Activated T-cell treated with anti-CD3 and anti-CD28 coated beads for 24 hours (primary cell): ENCODE data around the gene IZUMO1.
"Not testable (repeated sequence)": the region's sequence is repeated elsewhere in the genome, so short reads cannot be mapped to it uniquely, and the experiment has no call there.

Source experiments
- DNase-seq: peaks from one replicate; pipeline ENCODE4 v3.0.0-alpha.2; 2020; ENCODE audit warnings: low read depth

IZUMO1 gene

DNA sequence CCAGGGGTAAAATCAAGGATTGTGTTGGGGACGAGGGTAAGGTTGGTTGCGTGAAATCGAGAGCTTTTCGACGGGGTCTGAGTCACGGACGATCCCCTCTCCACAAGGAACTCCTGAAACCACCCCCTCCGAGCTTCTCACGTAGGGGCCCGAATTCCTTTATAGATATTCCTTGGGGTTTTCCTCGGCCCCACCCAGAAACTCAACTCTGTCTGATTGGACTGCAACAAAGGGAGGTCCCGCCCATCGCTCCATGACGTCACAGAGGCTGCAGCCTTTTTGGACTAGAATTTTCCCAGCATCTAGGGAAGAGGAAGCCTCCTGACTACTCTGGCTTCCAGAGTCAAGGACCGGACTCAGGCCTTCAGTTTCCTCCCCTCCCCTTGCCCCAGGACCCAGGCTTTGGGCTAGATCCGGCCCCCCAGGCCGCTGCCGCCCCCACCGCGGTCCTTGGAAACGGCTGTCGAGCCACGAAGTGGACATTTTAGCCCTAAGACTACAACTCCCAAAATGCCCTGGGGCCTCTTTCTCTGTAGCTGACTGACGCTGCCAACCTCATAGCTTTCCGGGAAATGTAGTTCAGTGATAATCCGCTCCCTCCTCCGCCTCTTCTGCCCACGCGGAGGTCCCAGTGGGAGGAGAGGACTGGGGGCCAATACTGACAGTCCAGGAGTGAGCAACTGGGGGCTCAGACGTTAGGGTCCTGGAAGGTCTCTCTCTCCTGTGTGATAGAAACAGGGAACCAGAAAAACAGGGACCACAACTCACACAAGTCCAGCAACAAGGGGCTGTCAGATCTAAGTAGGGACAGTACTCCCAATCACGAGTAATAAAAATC, at the start of gene IZUMO1:
Gene IZUMO1, minus strand, starts transcription at position 172 of the 838 bp plus-strand sequence. CDS start 1,050 bp downstream, outside the sequence.
- DNase-seq = peak; percentile 32

DNA sequence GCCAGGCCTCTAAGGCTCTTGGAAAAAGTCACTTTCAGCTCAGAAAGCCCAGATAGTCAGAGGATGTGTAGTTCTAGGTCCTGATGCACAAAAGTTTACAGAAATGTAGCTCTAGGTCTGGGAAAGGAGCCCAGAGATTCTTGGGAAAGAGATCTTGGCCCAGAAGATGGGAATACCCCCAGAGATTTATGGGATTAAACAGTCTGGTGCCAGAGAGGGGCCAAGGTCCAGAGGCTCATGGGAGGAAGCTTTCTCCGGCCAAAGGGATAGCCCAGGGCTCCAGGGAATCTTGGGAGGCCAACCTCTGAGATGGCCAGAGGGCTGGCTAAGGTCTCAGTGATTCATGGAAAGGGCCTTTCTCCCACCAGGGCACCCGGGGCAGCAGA, 49.0 kb upstream of the IZUMO1 start:
- no peak for DNase-seq

DNA sequence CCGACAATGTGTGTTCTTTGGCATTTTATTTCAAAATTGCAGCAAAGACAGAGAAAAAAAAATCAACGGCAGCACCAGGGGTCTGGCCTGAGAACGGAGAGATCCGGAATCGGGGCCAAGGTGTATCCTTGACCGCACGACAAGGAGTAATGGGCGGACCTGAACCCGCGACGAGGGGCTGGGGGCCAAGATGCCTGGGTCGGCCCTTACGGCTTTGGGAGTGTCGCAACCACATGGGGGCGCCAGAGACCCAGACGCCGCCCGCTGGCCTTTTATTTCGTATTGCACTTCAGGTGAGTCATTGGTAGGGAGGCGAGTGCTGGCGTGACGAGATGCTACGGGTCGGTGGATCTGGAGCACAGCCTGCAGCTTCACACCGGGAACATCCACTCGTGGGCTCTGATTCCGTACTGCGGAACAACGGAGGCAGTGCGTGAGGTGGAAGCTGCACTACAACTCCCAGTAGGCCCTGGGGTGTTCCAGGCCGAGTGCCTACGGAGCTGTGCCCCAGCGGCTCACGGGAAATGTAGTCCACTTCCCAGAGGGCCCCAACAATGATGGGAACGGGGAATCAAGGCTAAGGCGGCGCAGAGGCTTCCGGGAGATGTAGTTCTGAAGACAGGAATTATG, 48.5 kb upstream of the IZUMO1 start:
- DNase-seq = peak; percentile 76

DNA sequence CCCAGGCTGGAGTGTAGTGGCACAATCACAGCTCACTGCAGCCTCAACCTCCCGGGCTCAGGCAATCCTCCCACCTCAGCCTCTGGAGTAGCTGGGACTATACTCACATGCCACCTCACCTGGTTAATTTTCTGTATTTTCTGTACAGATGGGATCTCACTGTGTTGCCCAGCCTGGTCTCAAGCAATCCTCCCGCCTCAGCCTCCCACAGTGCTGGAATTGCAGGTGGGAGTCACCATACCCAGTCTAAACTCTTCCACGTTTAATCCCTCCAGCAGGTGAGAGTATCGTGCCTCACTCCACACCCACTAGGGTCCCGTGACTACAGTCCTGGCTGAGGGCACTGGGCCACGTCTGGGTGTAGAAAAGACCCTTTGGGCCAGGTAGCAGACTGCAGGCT, 47.6 kb upstream of the IZUMO1 start:
- DNase-seq = no peak

DNA sequence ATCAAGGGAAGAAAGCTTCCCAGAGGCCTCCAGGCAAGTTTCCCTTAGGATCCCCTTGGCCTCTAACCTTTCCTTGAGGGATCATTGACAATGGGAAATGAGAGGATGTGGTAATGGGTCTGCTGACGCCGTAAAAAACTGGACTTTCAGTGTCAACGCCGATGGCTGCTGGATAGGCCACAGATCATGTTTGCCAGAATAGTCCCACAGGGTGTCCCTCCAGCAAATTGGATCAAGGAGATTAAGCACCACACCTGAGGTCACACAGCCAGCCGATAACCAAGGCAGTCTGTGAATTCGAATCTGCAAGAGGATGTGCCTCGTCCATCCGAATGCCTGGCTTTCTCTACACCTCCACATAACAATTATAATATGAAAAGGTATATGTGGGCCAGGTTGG, 46.6 kb upstream of the IZUMO1 start:
- DNase-seq = no peak

DNA sequence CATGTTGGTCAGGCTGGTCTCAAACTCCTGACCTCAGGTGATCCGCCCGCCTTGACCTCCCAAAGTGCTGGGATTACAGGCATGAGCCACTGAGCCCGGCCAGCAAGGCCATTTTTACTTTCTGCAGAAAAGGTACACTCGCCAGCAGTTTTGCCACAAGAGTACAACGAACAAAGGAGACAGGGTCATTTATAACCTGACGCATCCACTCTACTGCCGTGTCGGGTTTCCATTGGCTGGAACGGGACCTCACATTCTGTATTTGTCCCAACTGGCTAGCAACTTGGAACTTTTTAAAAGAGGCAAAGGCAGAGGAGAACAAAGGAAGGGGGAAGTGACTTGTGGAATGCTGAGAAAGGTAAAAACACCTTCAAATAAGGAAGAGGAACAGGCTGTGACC, 40.6 kb upstream of the IZUMO1 start:
- not testable (repeated sequence) for DNase-seq

DNA sequence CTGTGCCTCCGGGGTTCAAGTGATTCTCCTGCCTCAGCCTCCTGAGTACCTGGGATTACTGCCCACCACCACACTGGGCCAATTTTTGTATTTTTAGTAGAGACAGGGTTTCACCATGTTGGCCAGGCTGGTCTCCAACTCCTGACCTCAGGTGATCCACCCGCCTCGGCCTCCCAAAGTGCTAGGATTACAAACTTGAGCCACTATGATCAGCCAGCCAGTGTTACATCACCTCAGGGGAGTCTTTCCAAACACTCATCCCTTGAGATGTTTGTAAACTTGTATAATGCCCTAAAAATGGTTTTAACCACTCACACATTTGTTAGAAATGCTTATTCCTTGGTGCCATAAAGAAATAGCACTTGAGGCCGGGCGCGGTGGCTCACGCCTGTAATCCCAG, 39.7 kb upstream of the IZUMO1 start:
- DNase-seq = not testable (repeated sequence)

DNA sequence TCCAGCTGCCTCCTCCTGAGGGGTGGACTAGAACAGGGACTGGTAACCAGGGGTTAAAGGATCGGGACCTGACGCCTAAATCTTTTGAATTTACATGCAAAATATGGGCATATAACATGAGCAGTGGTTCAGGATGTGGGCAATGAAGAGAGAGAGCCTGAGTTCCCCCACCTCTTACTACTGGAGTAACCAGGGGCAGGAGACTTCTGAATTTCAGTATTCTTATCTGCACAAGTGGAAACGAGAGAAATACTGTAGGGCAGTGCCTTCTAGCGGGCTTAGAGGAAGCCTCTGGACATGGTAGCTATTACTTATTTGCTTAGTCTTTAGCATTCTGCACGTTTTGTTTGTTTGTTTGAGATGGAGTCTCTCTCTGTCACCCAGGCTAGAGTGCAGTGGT, 37.8 kb upstream of the IZUMO1 start:
- DNase-seq = no peak

DNA sequence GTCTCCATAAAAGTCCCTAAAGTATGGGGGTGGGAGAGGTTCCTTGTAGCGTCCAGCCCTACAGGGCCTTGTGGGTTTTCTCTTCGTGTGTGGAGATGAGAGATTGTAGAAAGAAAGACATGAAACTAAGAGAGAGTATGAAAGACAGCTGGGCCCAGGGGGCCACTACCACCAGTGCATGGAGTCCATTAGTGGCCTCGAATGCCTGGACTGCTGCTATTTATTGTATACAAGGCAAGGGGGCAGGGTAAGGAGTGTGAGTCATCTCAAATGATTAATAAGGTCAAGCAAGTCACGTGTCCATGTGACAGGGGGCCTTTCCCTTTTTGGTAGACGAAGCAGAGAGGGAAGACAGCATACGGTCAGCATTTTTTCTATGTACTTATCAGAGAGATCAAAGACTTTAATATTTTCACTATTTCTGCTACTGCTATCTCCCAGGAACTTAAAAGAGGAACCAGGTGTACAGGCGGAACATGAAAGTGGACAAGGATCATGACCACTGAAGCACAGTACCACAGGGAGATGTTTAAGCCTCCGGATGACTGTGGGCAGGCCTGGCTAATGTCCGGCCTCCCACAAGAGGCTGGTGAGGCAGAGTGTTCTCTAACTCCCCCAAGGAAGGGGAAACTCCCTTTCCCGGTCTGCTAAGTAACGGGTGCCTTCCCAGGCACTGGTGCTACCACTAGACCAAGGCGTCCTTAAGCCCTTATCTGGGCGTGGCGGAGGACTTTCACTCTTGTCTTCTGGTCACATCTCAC, 34.1 kb upstream of the IZUMO1 start:
- DNase-seq = no peak

DNA sequence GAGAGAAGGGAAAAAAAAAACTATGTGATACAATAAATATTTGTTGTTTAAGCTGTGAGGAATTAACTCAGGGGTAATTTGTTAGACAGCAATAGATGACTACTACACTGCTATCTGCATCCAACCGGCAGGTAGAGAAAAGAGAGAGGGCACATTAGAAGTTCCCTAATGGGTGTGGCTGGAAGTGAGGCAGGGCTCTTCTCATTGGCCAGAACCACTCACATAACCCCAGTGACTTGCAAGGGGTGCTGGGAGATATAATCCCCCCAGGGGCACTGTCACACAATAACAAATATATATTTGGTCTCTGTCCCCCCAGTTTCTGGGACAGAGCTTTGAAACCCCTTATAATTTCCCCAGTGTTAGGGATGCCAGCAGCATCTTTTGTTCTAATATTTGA, 32.9 kb upstream of the IZUMO1 start:
- DNase-seq = no peak

DNA sequence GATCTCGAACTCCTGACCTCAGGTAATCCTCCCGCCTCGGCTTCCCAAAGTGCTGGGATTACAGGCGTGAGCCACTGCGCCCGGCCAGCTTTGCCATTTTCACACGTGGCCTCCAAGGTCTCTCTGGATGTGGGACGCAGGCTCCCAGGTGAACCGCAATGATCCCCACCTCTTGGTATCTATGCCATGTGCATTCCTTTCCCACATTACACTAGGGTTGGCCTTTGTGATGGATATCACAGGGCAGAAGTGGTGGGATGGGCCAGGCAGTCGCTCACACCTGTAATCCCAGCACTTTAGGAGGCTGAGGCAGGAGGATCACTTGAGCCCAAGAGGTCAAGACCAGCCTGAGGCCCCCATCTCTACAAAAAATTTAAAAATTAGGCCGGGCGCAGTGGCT, 31.0 kb upstream of the IZUMO1 start:
- no peak for DNase-seq

DNA sequence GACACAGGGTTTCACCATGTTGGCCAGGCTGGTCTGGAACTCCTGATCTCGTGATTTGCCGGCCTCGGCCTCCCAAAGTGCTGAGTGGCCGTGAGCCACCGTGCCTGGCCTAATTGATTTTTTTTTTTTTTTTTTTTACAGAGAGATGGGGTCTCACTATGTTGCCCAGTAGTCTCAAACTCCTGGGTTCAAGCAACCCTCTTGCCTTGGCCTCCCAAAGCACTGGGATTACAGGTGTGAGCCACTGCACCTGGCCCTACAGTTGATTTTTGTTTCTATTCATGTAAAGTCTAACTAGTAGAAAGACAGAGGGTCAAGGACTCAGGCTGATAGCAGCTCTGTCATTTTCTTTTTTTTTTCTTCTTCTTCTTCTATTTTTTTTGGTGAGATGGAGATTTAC, 30.4 kb upstream of the IZUMO1 start:
- DNase-seq = no peak

DNA sequence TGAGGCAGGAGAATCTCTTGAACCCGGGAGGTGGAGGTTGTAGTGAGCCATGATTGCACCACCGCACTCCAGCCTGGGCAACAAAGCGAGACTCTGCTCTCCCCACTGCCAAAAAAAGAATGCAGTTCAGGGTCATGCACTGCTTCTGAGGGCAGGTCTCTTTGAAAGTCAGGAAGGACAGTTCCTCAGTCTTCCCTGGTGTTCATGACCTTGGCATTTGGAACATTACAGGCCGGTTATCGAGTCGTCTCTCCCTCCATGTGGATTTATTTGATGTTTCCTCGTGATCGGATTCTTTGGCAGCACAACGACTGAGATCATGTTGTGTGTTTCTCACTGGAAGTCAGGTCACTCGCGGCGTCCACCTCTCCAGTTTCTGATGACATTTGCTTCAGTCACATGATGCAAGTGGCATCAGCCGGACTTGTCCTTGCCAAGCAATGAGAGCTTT, 25.8 kb upstream of the IZUMO1 start:
- DNase-seq = no peak

DNA sequence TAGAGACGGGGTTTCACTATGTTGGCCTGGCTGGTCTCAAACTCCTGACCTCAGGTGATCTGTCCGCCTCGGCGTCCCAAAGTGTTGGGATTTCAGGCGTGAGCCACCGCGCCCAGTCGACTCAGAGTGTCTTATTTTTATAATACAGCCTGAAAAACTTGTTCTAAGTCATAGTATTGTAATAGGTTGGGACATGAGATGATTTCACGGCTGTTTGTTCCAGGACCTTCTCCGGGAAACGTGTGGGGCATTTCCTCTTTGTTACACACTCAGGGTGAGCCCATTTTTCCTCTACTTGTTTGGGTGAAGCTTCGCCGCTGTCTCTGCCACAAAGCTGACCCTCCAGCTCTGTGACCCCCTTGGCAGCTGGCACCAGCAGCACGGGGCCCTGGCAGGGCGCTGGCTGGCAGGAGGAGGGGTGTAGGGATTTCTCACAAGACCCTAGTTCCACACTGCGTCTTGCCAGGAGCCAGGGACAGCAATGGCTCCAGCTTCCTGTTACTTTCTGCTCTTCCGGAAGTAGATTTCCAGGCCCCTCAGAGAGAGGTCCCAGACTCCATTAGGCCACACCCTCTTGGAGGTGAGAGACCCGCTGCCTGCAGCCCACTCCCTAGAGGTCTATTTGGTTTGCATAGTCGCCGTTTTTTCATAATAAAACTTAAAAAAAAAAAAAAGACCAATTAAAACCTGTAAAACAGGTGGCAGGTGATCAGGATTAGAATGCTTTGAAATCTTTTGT, 24.2 kb upstream of the IZUMO1 start:
- DNase-seq = no peak

DNA sequence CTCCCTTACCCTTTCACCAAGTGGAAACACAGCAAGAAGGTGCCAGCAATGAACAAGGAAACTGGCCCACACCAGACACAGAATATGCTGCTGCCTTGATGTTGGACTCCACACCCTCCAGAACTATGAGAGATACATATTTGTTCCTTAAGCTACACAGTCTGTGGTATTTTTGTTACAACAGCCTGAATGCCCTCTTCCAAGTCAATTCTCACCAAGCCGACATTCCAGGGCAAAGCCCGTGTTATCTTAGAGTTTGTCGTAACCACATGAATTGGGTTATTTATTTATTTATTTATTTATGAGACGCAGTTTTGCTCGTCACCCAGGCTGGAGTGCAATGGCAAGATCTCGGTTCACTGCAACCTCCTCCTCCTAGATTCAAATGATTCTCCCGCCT, 23.6 kb upstream of the IZUMO1 start:
- no peak for DNase-seq

DNA sequence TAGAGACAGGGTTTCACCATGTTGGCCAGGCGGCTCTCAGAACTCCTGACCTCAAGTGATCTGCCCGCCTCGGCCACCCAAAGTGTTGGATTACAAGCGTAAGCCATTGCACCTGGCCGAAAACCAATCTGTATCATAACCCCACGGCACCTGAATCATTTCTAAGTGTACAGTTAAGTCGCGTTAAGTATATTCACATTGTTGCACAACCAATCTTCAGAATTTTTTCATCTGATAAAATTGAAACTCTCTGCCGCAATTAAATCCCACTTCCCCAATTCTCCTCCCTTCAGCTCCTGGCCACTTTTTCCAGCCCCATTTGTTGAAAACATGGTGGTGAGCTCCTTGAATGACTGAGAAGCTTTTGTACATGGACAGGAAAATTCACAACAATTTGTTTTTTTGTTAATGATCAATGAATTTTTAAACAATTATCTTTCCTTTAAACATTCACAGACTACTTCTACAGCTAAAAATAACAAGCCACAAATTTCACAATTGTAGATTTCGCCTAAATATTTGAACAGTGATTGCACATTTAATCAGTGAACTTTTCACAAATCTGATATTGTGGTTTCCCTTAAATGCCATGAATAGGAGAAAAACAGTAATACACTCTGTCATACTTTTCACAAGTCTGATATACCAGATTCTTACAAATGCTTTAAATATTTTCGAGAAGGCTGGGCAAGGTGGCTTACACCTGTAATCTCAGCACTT, 22.4 kb upstream of the IZUMO1 start:
- DNase-seq = no peak

DNA sequence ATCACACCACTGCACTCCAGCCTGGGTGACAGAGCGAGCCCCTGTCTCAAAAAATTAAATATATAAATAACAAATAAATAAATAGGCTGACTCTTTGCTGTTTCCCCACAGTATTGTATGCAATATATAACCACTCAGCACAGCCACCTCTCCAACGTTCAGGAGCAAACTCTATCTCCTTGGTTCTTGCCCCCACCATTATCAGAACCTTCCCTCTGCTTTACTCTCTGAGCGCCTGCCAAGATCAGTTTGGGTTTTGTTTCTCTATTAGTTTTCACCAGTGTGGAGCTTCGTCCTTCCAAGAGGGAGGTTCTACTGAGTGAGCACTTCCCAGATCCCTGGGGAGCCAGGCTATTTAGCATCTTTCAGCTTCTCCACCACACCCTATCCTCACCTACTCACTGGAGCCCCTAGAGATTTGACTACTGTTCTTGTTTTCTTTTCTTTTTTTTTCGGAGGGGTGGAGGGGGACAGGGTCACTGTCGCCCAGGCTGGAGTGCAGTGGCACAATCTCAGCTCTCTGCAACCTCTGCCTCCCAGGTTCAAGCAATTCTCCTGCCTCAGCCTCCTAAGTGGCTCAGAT, 21.6 kb upstream of the IZUMO1 start:
- not testable (repeated sequence) for DNase-seq

DNA sequence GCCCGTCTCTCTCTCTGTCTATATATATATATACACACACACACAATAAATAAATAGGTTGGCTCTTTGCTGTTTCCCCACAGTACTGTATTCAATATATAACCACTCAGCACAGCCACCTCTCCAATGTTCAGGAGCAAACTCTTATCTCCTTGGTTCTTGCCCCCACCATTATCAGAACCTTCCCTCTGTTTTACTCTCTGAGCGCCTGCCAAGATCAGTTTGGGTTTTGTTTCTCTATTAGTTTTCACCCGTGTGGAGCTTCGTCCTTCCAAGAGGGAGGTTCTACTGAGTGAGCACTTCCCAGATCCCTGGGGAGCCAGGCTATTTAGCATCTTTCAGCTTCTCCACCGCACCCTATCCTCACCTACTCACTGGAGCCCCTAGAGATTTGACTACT, 19.1 kb upstream of the IZUMO1 start:
- not testable (repeated sequence) for DNase-seq

DNA sequence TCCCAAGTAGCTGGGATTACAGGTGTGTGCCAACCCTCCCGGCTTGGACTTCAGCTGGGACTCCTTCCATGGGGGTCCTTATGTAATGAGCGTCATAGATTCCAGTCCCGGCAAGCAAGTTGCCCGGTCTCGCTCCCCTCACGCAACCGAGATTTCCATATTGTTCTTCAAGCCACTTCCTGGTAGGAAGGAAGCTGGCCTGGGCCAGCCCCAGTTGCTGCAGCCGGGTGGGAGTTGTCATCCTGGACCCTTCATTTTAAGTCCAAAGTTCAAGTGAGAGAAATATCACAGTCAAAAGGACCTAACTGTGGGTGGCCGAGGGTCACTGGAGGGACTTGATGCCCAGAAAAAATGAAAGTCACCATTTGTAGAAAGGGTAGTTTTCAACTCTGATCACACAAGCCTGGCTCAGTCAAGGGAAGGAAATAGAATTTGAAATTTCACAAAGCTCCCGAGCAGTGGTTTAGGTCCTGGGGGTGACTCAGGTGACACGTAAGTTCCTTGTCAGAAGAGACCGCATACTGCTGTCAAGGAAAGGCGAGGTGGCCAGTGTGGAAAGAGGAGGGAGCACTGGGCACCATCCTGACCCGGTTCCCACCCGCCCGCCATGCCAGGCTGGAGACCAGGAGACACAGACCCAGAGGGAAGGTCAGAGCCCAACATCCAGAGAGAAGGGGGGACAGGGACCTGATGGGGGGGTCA, 13.9 kb upstream of the IZUMO1 start:
- no peak for DNase-seq

DNA sequence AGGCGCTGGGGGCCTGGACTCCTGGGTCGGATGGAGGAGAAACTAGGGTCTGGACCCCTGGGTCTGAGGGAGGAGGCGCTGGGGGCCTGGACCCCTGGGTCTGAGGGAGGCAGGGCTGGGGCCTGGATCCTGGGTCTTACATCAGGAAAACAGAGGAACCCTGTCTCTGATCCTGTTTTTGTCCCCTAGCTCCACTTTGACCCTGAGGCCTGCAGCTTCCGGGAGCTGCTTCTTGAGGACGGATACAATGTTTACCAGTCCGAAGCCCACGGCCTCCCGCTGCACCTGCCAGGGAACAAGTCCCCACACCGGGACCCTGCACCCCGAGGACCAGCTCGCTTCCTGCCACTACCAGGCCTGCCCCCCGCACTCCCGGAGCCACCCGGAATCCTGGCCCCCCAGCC, 11.0 kb upstream of the IZUMO1 start:
- DNase-seq = no peak
